ENCODE data around the gene SYNGR1.
"Not testable (repeated sequence)": the region's sequence is repeated elsewhere in the genome, so short reads cannot be mapped to it uniquely, and the experiment has no call there.

Gene SYNGR1

GRCh38 chr22:39351689-39352214, 2.0 kb downstream of the SYNGR1 start:
- DNase-seq: no peak

GRCh38 chr22:39352306-39352891, 2.6 kb downstream of the SYNGR1 start:
- no peak for DNase-seq

GRCh38 chr22:39353346-39353745, 3.6 kb downstream of the SYNGR1 start:
- no peak for DNase-seq

GRCh38 chr22:39355080-39355479, 5.3 kb downstream of the SYNGR1 start:
- no peak for DNase-seq

- not testable (repeated sequence) for DNase-seq
Measured at GRCh38 chr22:39355805-39356204, 6.0 kb downstream of the SYNGR1 start.

- DNase-seq: no peak
Measured at GRCh38 chr22:39356464-39356863, 6.7 kb downstream of the SYNGR1 start.

- DNase-seq: not testable (repeated sequence)
Measured at GRCh38 chr22:39357110-39358108, 7.6 kb downstream of the SYNGR1 start.

- DNase-seq: not testable (repeated sequence)
Measured at GRCh38 chr22:39358197-39358596, 8.4 kb downstream of the SYNGR1 start.

- DNase-seq: no peak
Measured at GRCh38 chr22:39359659-39360195, 9.9 kb downstream of the SYNGR1 start.

GRCh38 chr22:39360242-39360641, 10.5 kb downstream of the SYNGR1 start:
- no peak for DNase-seq

- no peak for DNase-seq
Measured at GRCh38 chr22:39360674-39361413, 11.1 kb downstream of the SYNGR1 start.

- DNase-seq: no peak
Measured at GRCh38 chr22:39361496-39361895, 11.7 kb downstream of the SYNGR1 start.

GRCh38 chr22:39362271-39362670, 12.5 kb downstream of the SYNGR1 start:
- no peak for DNase-seq

- no peak for DNase-seq
Measured at GRCh38 chr22:39362932-39363331, 13.1 kb downstream of the SYNGR1 start.

- no peak for DNase-seq
Measured at GRCh38 chr22:39363751-39364515, 14.1 kb downstream of the SYNGR1 start.

- DNase-seq: no peak
Measured at GRCh38 chr22:39364714-39365491, 15.1 kb downstream of the SYNGR1 start.

GRCh38 chr22:39365492-39365780, 15.6 kb downstream of the SYNGR1 start:
- no peak for DNase-seq

- no peak for DNase-seq
Measured at GRCh38 chr22:39367035-39367434, 17.2 kb downstream of the SYNGR1 start.

GRCh38 chr22:39368461-39368911, 18.7 kb downstream of the SYNGR1 start:
- no peak for DNase-seq

- no peak for DNase-seq
Measured at GRCh38 chr22:39369186-39369585, 19.4 kb downstream of the SYNGR1 start.

- DNase-seq: no peak
Measured at GRCh38 chr22:39369586-39369985, 19.8 kb downstream of the SYNGR1 start.

Data from effector CD4-positive, alpha-beta T cell (primary cell).